Progenitor cell of endocrine pancreas (in vitro differentiated cells): ENCODE measurements around the gene SPSB2. TPM values are rescaled to one million over a fixed set of nuclear protein-coding genes. Genes with fewer than 3 reads are reported as not detected.

Experiments used
- DNase-seq: peaks from one replicate; pipeline ENCODE4 v3.0.0; 2021; ENCODE audit warnings: low spot score; ENCODE audit not compliant: unreplicated experiment
- H3K27ac Mint-ChIP-seq: 2 replicates; pipeline ENCODE4 v1.8.0; 2021; ENCODE audit warnings: mild to moderate bottlenecking, moderate library complexity, mixed read lengths
- H3K27me3 Mint-ChIP-seq: 2 replicates; pipeline ENCODE4 v1.8.0; 2021; ENCODE audit warnings: mixed read lengths
- H3K36me3 Mint-ChIP-seq: 2 replicates; pipeline ENCODE4 v1.8.0; 2022; ENCODE audit warnings: mixed read lengths; ENCODE audit not compliant: insufficient read depth
- H3K4me1 Mint-ChIP-seq: 2 replicates; pipeline ENCODE4 v1.8.0; 2021; ENCODE audit warnings: low read depth, mixed read lengths
- H3K4me3 Mint-ChIP-seq: 2 replicates; pipeline ENCODE4 v1.8.0; 2021; ENCODE audit warnings: low read depth, mild to moderate bottlenecking, moderate library complexity, mixed read lengths
- H3K9me3 Mint-ChIP-seq: 2 replicates; pipeline ENCODE4 v1.8.0; 2021; ENCODE audit warnings: low read depth, mixed read lengths
- CTCF ChIP-seq: fragments of 200-600 bp; sonication (generic); IDR thresholded peaks from one replicate; pipeline ENCODE4 v1.5.0; 2021; ENCODE audit warnings: antibody characterized with exemption, mild to moderate bottlenecking; ENCODE audit not compliant: unreplicated experiment
- total RNA-seq: library from RNA; stranded (reverse); gene quantifications from 2 replicates; pipeline ENCODE4 v1.2.1, GENCODE V29; 2021

The SPSB2 gene
- total RNA-seq, 1 donor from 2014 or later = 11.7 TPM

- Mint-ChIP-seq H3K4me3 (no peak overlapping the region), H3K36me3 (peaks cover 10% of the 10 kb centered on the region), H3K4me1 (peaks cover 22% of the 10 kb centered on the region), H3K9me3 (no peaks in the 10 kb centered on the region), H3K27me3 (peaks cover 20% of the 10 kb centered on the region), H3K27ac (no peak overlapping the region)
- DNase-seq = no peak
- no peak for TF ChIP-seq CTCF
Measured at GRCh38 chr12:6917491-6918231, 44.6 kb upstream of the SPSB2 start.

- peak overlapping the region; percentile 86 for H3K4me3 Mint-ChIP-seq
- H3K27ac Mint-ChIP-seq = no peak overlapping the region
- H3K9me3 Mint-ChIP-seq = no peaks in the 10 kb centered on the region
- peaks cover 22% of the 10 kb centered on the region for H3K4me1 Mint-ChIP-seq
- peaks cover 21% of the 10 kb centered on the region for H3K27me3 Mint-ChIP-seq
- peaks cover 10% of the 10 kb centered on the region for H3K36me3 Mint-ChIP-seq
- no peak for DNase-seq
- no peak for TF ChIP-seq CTCF
Measured at GRCh38 chr12:6916426-6917200, 43.5 kb upstream of the SPSB2 start.

GRCh38 chr12:6915789-6916285, 42.7 kb upstream of the SPSB2 start:
- Mint-ChIP-seq H3K27ac (no peak overlapping the region), H3K4me1 (peaks cover 22% of the 10 kb centered on the region), H3K4me3 (peak overlapping the region; percentile 86), H3K9me3 (no peaks in the 10 kb centered on the region), H3K27me3 (peaks cover 28% of the 10 kb centered on the region), H3K36me3 (peaks cover 10% of the 10 kb centered on the region)
- no peak for DNase-seq
- TF ChIP-seq CTCF = no peak

- Mint-ChIP-seq H3K4me1 (peaks cover 22% of the 10 kb centered on the region), H3K9me3 (no peaks in the 10 kb centered on the region), H3K4me3 (peak overlapping the region; percentile 86), H3K27me3 (peaks cover 29% of the 10 kb centered on the region), H3K36me3 (peaks cover 10% of the 10 kb centered on the region), H3K27ac (peak overlapping the region; percentile 85)
- no peak for TF ChIP-seq CTCF
- DNase-seq = no peak
Measured at GRCh38 chr12:6914947-6915788, 42.1 kb upstream of the SPSB2 start.
